ENCODE results near the gene SPTLC1. TPM values are rescaled to one million over a fixed set of nuclear protein-coding genes. Genes with fewer than 3 reads are reported as not detected.

Gene SPTLC1
- total RNA-seq, 1 experiment from 2014 or later, result 60.6 TPM

GRCh38 chr9:92044936-92045335 lies 70.3 kb downstream of the SPTLC1 start:
- Histone ChIP-seq H3K27ac (ENCODE audit: low read depth, low read length, poor library complexity, severe bottlenecking) (no peak overlapping the region), H3K4me3 (ENCODE audit: low read depth, low read length, poor library complexity, severe bottlenecking) (no peak overlapping the region), H3K4me1 (ENCODE audit: insufficient read depth, low read length, poor library complexity, severe bottlenecking) (no peaks in the 10 kb centered on the region), H3K36me3 (ENCODE audit: insufficient read depth, low read length, poor library complexity, severe bottlenecking) (peaks cover 39% of the 10 kb centered on the region), H3K27me3 (replicated peaks; ENCODE audit: insufficient read depth, low read depth, low read length, poor library complexity) (no peaks in the 10 kb centered on the region), H3K9me3 (ENCODE audit: low read depth, low read length, poor library complexity, severe bottlenecking) (peaks cover 8% of the 10 kb centered on the region)
- no peak for TF ChIP-seq EZH2 (IDR thresholded peaks at IDR 0.05; ENCODE audit: borderline replicate concordance, low read depth, low read length, poor library complexity, severe bottlenecking)
- no peak for TF ChIP-seq CTCF (conservative IDR thresholded peaks at IDR 0.05; ENCODE audit: low read depth, low read length)
- intact Hi-C loops (cut with micrococcal nuclease; ENCODE audit: unreplicated experiment), result no loop called here
- CTCF ChIA-PET, result no interaction called here
- no peak for DNase-seq (ENCODE audit: low spot score)
- POLR2A ChIA-PET (ENCODE audit: low non-redundant PET), result no interaction called here
- no TSS peak for BruUV-seq (replicated peaks)

GRCh38 chr9:92043002-92043401 lies 72.2 kb downstream of the SPTLC1 start:
- ChIA-PET POLR2A (ENCODE audit: low non-redundant PET) (no interaction called here), CTCF (no interaction called here)
- intact Hi-C loops (cut with micrococcal nuclease; ENCODE audit: unreplicated experiment), result no loop called here
- Histone ChIP-seq H3K4me1 (ENCODE audit: insufficient read depth, low read length, poor library complexity, severe bottlenecking) (no peaks in the 10 kb centered on the region), H3K36me3 (ENCODE audit: insufficient read depth, low read length, poor library complexity, severe bottlenecking) (peaks cover 39% of the 10 kb centered on the region), H3K27ac (ENCODE audit: low read depth, low read length, poor library complexity, severe bottlenecking) (no peak overlapping the region), H3K4me3 (ENCODE audit: low read depth, low read length, poor library complexity, severe bottlenecking) (no peak overlapping the region), H3K27me3 (replicated peaks; ENCODE audit: insufficient read depth, low read depth, low read length, poor library complexity) (no peaks in the 10 kb centered on the region), H3K9me3 (ENCODE audit: low read depth, low read length, poor library complexity, severe bottlenecking) (peaks cover 8% of the 10 kb centered on the region)
- BruUV-seq (replicated peaks), result no TSS peak
- no peak for DNase-seq (ENCODE audit: low spot score)
- no peak for TF ChIP-seq EZH2 (IDR thresholded peaks at IDR 0.05; ENCODE audit: borderline replicate concordance, low read depth, low read length, poor library complexity, severe bottlenecking)
- TF ChIP-seq CTCF (conservative IDR thresholded peaks at IDR 0.05; ENCODE audit: low read depth, low read length), result no peak

GRCh38 chr9:92042260-92042659 lies 73.0 kb downstream of the SPTLC1 start:
- ChIA-PET CTCF (no interaction called here), POLR2A (ENCODE audit: low non-redundant PET) (no interaction called here)
- Histone ChIP-seq H3K4me1 (ENCODE audit: insufficient read depth, low read length, poor library complexity, severe bottlenecking) (no peaks in the 10 kb centered on the region), H3K9me3 (ENCODE audit: low read depth, low read length, poor library complexity, severe bottlenecking) (peaks cover 8% of the 10 kb centered on the region), H3K4me3 (ENCODE audit: low read depth, low read length, poor library complexity, severe bottlenecking) (no peak overlapping the region), H3K36me3 (ENCODE audit: insufficient read depth, low read length, poor library complexity, severe bottlenecking) (peaks cover 39% of the 10 kb centered on the region), H3K27me3 (replicated peaks; ENCODE audit: insufficient read depth, low read depth, low read length, poor library complexity) (no peaks in the 10 kb centered on the region), H3K27ac (ENCODE audit: low read depth, low read length, poor library complexity, severe bottlenecking) (no peak overlapping the region)
- DNase-seq (ENCODE audit: low spot score), result no peak
- TF ChIP-seq EZH2 (IDR thresholded peaks at IDR 0.05; ENCODE audit: borderline replicate concordance, low read depth, low read length, poor library complexity, severe bottlenecking) (no peak), CTCF (conservative IDR thresholded peaks at IDR 0.05; ENCODE audit: low read depth, low read length) (no peak)
- intact Hi-C loops (cut with micrococcal nuclease; ENCODE audit: unreplicated experiment), result no loop called here
- no TSS peak for BruUV-seq (replicated peaks)
